Measurements from ENCODE around the gene NRXN3.

The NRXN3 gene

GRCh38 chr14:78440356-78440894 lies 270.3 kb downstream of the NRXN3 start:
- no peaks in the 10 kb centered on the region for H3K9me2 ChIP-seq (replicated peaks; ENCODE audit: insufficient read depth, low read length)
- H3K36me3 ChIP-seq (ENCODE audit: low read length) = no peaks in the 10 kb centered on the region
- no peaks in the 10 kb centered on the region for H3K9me3 ChIP-seq (ENCODE audit: insufficient read depth, low read length)
- H3K27me3 ChIP-seq (ENCODE audit: low read length) = no peaks in the 10 kb centered on the region
- H4K20me1 ChIP-seq (ENCODE audit: low read depth, low read length) = no peaks in the 10 kb centered on the region
- no peaks in the 10 kb centered on the region for H3F3A ChIP-seq (ENCODE audit: insufficient read depth)
- no peak overlapping the region for H3K9ac ChIP-seq (ENCODE audit: low read length)
- no peaks in the 10 kb centered on the region for H3K79me2 ChIP-seq (ENCODE audit: insufficient read depth, low read length)
- no peak overlapping the region for H3K4me2 ChIP-seq (ENCODE audit: low read depth, low read length, poor library complexity, severe bottlenecking)
- TF ChIP-seq EZH2phosphoT487 (conservative IDR thresholded peaks at IDR 0.05; ENCODE audit: low read length) (no peak), CTCF (IDR thresholded peaks at IDR 0.05; ENCODE audit: insufficient read depth, low read length, poor library complexity, severe bottlenecking) (no peak)
- H3K27ac ChIP-seq (ENCODE audit: low read depth, low read length) = no peak overlapping the region
- H2AFZ ChIP-seq (ENCODE audit: low read depth, low read length, severe bottlenecking) = no peak overlapping the region
- H3K4me3 ChIP-seq (ENCODE audit: insufficient read depth, low read length, poor library complexity, severe bottlenecking) = no peak overlapping the region

GRCh38 chr14:78443834-78444233 lies 273.7 kb downstream of the NRXN3 start:
- Histone ChIP-seq H3K9ac (ENCODE audit: low read length) (no peak overlapping the region), H2AFZ (ENCODE audit: low read depth, low read length, severe bottlenecking) (no peak overlapping the region), H3F3A (ENCODE audit: insufficient read depth) (no peaks in the 10 kb centered on the region), H3K27ac (ENCODE audit: low read depth, low read length) (no peak overlapping the region), H3K79me2 (ENCODE audit: insufficient read depth, low read length) (no peaks in the 10 kb centered on the region), H3K27me3 (ENCODE audit: low read length) (no peaks in the 10 kb centered on the region), H4K20me1 (ENCODE audit: low read depth, low read length) (no peaks in the 10 kb centered on the region), H3K9me2 (replicated peaks; ENCODE audit: insufficient read depth, low read length) (no peaks in the 10 kb centered on the region), H3K36me3 (ENCODE audit: low read length) (no peaks in the 10 kb centered on the region), H3K9me3 (ENCODE audit: insufficient read depth, low read length) (no peaks in the 10 kb centered on the region), H3K4me3 (ENCODE audit: insufficient read depth, low read length, poor library complexity, severe bottlenecking) (no peak overlapping the region), H3K4me2 (ENCODE audit: low read depth, low read length, poor library complexity, severe bottlenecking) (no peak overlapping the region)
- TF ChIP-seq EZH2phosphoT487 (conservative IDR thresholded peaks at IDR 0.05; ENCODE audit: low read length) = no peak
- no peak for TF ChIP-seq CTCF (IDR thresholded peaks at IDR 0.05; ENCODE audit: insufficient read depth, low read length, poor library complexity, severe bottlenecking)

GRCh38 chr14:78445275-78445674 lies 275.1 kb downstream of the NRXN3 start:
- no peak overlapping the region for H3K4me3 ChIP-seq (ENCODE audit: insufficient read depth, low read length, poor library complexity, severe bottlenecking)
- H3K79me2 ChIP-seq (ENCODE audit: insufficient read depth, low read length) = no peaks in the 10 kb centered on the region
- no peak overlapping the region for H2AFZ ChIP-seq (ENCODE audit: low read depth, low read length, severe bottlenecking)
- no peaks in the 10 kb centered on the region for H4K20me1 ChIP-seq (ENCODE audit: low read depth, low read length)
- no peaks in the 10 kb centered on the region for H3K27me3 ChIP-seq (ENCODE audit: low read length)
- no peak overlapping the region for H3K9ac ChIP-seq (ENCODE audit: low read length)
- no peaks in the 10 kb centered on the region for H3K36me3 ChIP-seq (ENCODE audit: low read length)
- H3F3A ChIP-seq (ENCODE audit: insufficient read depth) = no peaks in the 10 kb centered on the region
- H3K27ac ChIP-seq (ENCODE audit: low read depth, low read length) = no peak overlapping the region
- TF ChIP-seq EZH2phosphoT487 (conservative IDR thresholded peaks at IDR 0.05; ENCODE audit: low read length) = no peak
- no peak overlapping the region for H3K4me2 ChIP-seq (ENCODE audit: low read depth, low read length, poor library complexity, severe bottlenecking)
- H3K9me3 ChIP-seq (ENCODE audit: insufficient read depth, low read length) = no peaks in the 10 kb centered on the region
- H3K9me2 ChIP-seq (replicated peaks; ENCODE audit: insufficient read depth, low read length) = no peaks in the 10 kb centered on the region

- no peaks in the 10 kb centered on the region for H3K27me3 ChIP-seq (ENCODE audit: low read length)
- H3K27ac ChIP-seq (ENCODE audit: low read depth, low read length) = no peak overlapping the region
- TF ChIP-seq CTCF (IDR thresholded peaks at IDR 0.05; ENCODE audit: insufficient read depth, low read length, poor library complexity, severe bottlenecking) (no peak), EZH2phosphoT487 (conservative IDR thresholded peaks at IDR 0.05; ENCODE audit: low read length) (no peak)
- H3K9me3 ChIP-seq (ENCODE audit: insufficient read depth, low read length) = no peaks in the 10 kb centered on the region
- H3F3A ChIP-seq (ENCODE audit: insufficient read depth) = no peaks in the 10 kb centered on the region
- H3K9me2 ChIP-seq (replicated peaks; ENCODE audit: insufficient read depth, low read length) = no peaks in the 10 kb centered on the region
- no peaks in the 10 kb centered on the region for H3K79me2 ChIP-seq (ENCODE audit: insufficient read depth, low read length)
- no peak overlapping the region for H3K4me3 ChIP-seq (ENCODE audit: insufficient read depth, low read length, poor library complexity, severe bottlenecking)
- H2AFZ ChIP-seq (ENCODE audit: low read depth, low read length, severe bottlenecking) = no peak overlapping the region
- no peaks in the 10 kb centered on the region for H3K36me3 ChIP-seq (ENCODE audit: low read length)
- H4K20me1 ChIP-seq (ENCODE audit: low read depth, low read length) = no peaks in the 10 kb centered on the region
- H3K4me2 ChIP-seq (ENCODE audit: low read depth, low read length, poor library complexity, severe bottlenecking) = no peak overlapping the region
- H3K9ac ChIP-seq (ENCODE audit: low read length) = no peak overlapping the region
These were observed 276.6 kb downstream of the NRXN3 start for GRCh38 chr14:78446807-78447206.
